ENCODE results near the gene SPATA13.

DNA sequence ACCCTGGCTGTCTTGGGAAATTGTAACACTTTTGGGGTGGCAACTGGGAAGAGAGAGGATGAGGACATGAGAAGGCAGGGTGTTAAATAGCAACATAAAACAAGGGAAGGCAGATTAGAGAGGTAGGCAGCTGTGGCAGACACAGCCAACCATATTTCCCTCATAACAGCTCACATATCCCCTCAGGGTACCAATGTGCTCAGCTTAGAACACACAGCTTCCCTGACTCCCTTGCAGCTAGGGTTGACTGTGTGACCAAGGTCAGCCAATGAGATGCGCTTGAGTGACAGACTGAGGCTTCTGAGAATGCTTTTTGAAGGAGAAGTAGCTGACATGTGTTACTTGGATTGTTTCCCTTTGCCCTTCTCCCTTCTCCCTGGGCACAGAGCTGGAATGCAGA lies 28.8 kb upstream of the SPATA13 start:
- TF ChIP-seq, protein P1, sequence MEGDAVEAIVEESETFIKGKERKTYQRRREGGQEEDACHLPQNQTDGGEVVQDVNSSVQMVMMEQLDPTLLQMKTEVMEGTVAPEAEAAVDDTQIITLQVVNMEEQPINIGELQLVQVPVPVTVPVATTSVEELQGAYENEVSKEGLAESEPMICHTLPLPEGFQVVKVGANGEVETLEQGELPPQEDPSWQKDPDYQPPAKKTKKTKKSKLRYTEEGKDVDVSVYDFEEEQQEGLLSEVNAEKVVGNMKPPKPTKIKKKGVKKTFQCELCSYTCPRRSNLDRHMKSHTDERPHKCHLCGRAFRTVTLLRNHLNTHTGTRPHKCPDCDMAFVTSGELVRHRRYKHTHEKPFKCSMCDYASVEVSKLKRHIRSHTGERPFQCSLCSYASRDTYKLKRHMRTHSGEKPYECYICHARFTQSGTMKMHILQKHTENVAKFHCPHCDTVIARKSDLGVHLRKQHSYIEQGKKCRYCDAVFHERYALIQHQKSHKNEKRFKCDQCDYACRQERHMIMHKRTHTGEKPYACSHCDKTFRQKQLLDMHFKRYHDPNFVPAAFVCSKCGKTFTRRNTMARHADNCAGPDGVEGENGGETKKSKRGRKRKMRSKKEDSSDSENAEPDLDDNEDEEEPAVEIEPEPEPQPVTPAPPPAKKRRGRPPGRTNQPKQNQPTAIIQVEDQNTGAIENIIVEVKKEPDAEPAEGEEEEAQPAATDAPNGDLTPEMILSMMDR (IDR thresholded peaks at IDR 0.05): no peak
- TF ChIP-seq POLR2A (IDR thresholded peaks at IDR 0.05): no peak

All from adrenal gland (tissue), 5 donors.